GM19043 (cell line): ENCODE results near the gene ARHGEF10L.

Source experiments
- ATAC-seq: cut with Tn5 transposase; IDR thresholded peaks from one replicate; pipeline ENCODE4 v1.9.1; 2021; ENCODE audit warnings: low read depth; ENCODE audit not compliant: unreplicated experiment

Gene ARHGEF10L

GRCh38 chr1:17566417-17566816 lies 26.9 kb downstream of the ARHGEF10L start:
- ATAC-seq, result no peak

GRCh38 chr1:17566892-17567291 lies 27.4 kb downstream of the ARHGEF10L start:
- no peak for ATAC-seq

- ATAC-seq, result no peak
Observed at GRCh38 chr1:17567582-17567981, 28.1 kb downstream of the ARHGEF10L start.

- no peak for ATAC-seq
Observed at GRCh38 chr1:17568014-17568900, 28.8 kb downstream of the ARHGEF10L start.

GRCh38 chr1:17569200-17570139 lies 30.0 kb downstream of the ARHGEF10L start:
- no peak for ATAC-seq

GRCh38 chr1:17570228-17570627 lies 30.7 kb downstream of the ARHGEF10L start:
- ATAC-seq, result no peak

- ATAC-seq, result no peak
Observed at GRCh38 chr1:17572264-17572985, 32.9 kb downstream of the ARHGEF10L start.

GRCh38 chr1:17573518-17574041 lies 34.1 kb downstream of the ARHGEF10L start:
- ATAC-seq, result no peak

GRCh38 chr1:17574516-17574915 lies 35.0 kb downstream of the ARHGEF10L start:
- no peak for ATAC-seq

- ATAC-seq, result no peak
Observed at GRCh38 chr1:17575797-17576518, 36.5 kb downstream of the ARHGEF10L start.

- no peak for ATAC-seq
Observed at GRCh38 chr1:17576519-17576853, 37.0 kb downstream of the ARHGEF10L start.

- ATAC-seq, result no peak
Observed at GRCh38 chr1:17577907-17578297, 38.4 kb downstream of the ARHGEF10L start.

GRCh38 chr1:17579951-17580939 lies 40.7 kb downstream of the ARHGEF10L start:
- ATAC-seq, result no peak

GRCh38 chr1:17581389-17582123 lies 42.1 kb downstream of the ARHGEF10L start:
- ATAC-seq, result no peak

- ATAC-seq, result no peak
Observed at GRCh38 chr1:17582124-17582774, 42.8 kb downstream of the ARHGEF10L start.

- ATAC-seq, result no peak
Observed at GRCh38 chr1:17584539-17584938, 45.0 kb downstream of the ARHGEF10L start.

- ATAC-seq, result no peak
Observed at GRCh38 chr1:17585266-17585987, 45.9 kb downstream of the ARHGEF10L start.
